ENCODE results near the gene SLC25A11. TPM values are rescaled to one million over a fixed set of nuclear protein-coding genes. Genes with fewer than 3 reads are reported as not detected.

SLC25A11 gene
- total and polyA plus RNA-seq, 7 donors = 97.1 to 225 (median 128) TPM

- no peak overlapping the region for H3K4me3 ChIP-seq
- WGBS, 3 donors = 65 to 69% (median 66%) methylated on average over 13 of the region's 13 CpGs
- intact Hi-C loops (cut with DNase I) = loop anchor here (5.0 kb wide), 3 partner anchors 36 to 54 kb away; partner anchors contain the start of genes CAMTA2 (in 1 of the 2), INCA1 (in 1 of the 2) and KIF1C (in 1 of the 2)
- peak overlapping the region; percentile 41 for H3K27ac ChIP-seq
- H3K4me1 ChIP-seq = peaks cover 45% of the 10 kb centered on the region
- H3K9me3 ChIP-seq = no peaks in the 10 kb centered on the region
- DNase-seq (no peak), ATAC-seq (no peak)
- H3K36me3 ChIP-seq (ENCODE audit: insufficient read depth in 1 of 2, low read depth in 1 of 2) = peaks cover 0 to 57% of the 10 kb centered on the region in 2 donors
- H3K27me3 ChIP-seq (ENCODE audit: insufficient read depth in 3 of 3, low read length in 2 of 3) = no peaks in the 10 kb centered on the region
- no peak for TF ChIP-seq CTCF (IDR thresholded peaks at IDR 0.05)
Measured at GRCh38 chr17:4942760-4943508, 3.1 kb upstream of the SLC25A11 start.

- no peak for TF ChIP-seq CTCF (IDR thresholded peaks at IDR 0.05)
- H3K4me3 ChIP-seq = peak overlapping the region; percentile 80
- DNase-seq = no peak
- intact Hi-C loops (cut with DNase I) = loop anchor here (5.0 kb wide), 3 partner anchors 34 to 56 kb away; partner anchors contain the start of genes CAMTA2 (in 1 of the 2), INCA1 (in 1 of the 2) and KIF1C (in 1 of the 2)
- peaks cover 0 to 67% of the 10 kb centered on the region in 2 donors for H3K36me3 ChIP-seq (ENCODE audit: insufficient read depth in 1 of 2, low read depth in 1 of 2)
- 50 to 60% (median 55%) methylated on average over 4 of the region's 4 CpGs for WGBS, 3 donors
- ATAC-seq = no peak
- no peaks in the 10 kb centered on the region for H3K27me3 ChIP-seq (ENCODE audit: insufficient read depth in 3 of 3, low read length in 2 of 3)
- peaks cover 52% of the 10 kb centered on the region for H3K4me1 ChIP-seq
- no peaks in the 10 kb centered on the region for H3K9me3 ChIP-seq
- H3K27ac ChIP-seq = peak overlapping the region; percentile 95
Measured at GRCh38 chr17:4941319-4941610, 1.4 kb upstream of the SLC25A11 start.

- WGBS, 3 donors = 2% methylated on average over 27 to 29 of the region's 29 CpGs
- Histone ChIP-seq H3K4me1 (peaks cover 52% of the 10 kb centered on the region), H3K36me3 (ENCODE audit: insufficient read depth in 1 of 2, low read depth in 1 of 2) (peaks cover 0 to 66% of the 10 kb centered on the region in 2 donors), H3K27me3 (ENCODE audit: insufficient read depth in 3 of 3, low read length in 2 of 3) (no peaks in the 10 kb centered on the region), H3K9me3 (no peaks in the 10 kb centered on the region), H3K27ac (peak overlapping the region; percentile 95), H3K4me3 (peak overlapping the region; percentile 80)
- ATAC-seq (peak; percentile 66 to 80 (median 71)), DNase-seq (peak; percentile 61 to 74)
- no peak for TF ChIP-seq CTCF (IDR thresholded peaks at IDR 0.05)
- intact Hi-C loops (cut with DNase I) = loop anchor here (5.0 kb wide), 3 partner anchors 33 to 57 kb away; partner anchors contain the start of genes CAMTA2 (in 1 of the 2), INCA1 (in 1 of the 2) and KIF1C (in 1 of the 2)
Measured at GRCh38 chr17:4940555-4941318, 891 bp upstream of the SLC25A11 start.

DNA sequence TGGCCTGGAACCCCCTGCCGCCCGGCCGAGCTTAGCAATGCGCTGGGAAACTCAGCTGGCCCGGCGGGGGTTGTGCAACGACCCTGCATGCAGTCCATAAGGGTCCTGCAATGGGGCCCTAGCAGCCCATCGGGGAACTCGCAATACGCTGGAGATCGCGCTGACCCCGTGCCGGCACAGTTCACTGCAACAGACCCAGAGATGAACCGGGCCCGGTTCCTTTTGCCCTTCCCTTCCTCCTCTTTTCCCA lies 375 bp downstream of the SLC25A11 start:
- H3K4me1 ChIP-seq = peaks cover 41% of the 10 kb centered on the region
- DNase-seq = peak in 1 of 2 donors; percentile 57
- ATAC-seq = peak in 3 of 4 donors; percentile 5 to 11 (median 6)
- no peak for TF ChIP-seq CTCF (IDR thresholded peaks at IDR 0.05)
- no peaks in the 10 kb centered on the region for H3K9me3 ChIP-seq
- H3K27me3 ChIP-seq (ENCODE audit: insufficient read depth in 3 of 3, low read length in 2 of 3) = no peaks in the 10 kb centered on the region
- H3K36me3 ChIP-seq (ENCODE audit: insufficient read depth in 1 of 2, low read depth in 1 of 2) = peaks cover 0 to 56% of the 10 kb centered on the region in 2 donors
- peak overlapping the region; percentile 80 for H3K4me3 ChIP-seq
- WGBS, 3 donors = 0 to 1% (median 0%) methylated on average over 16 of the region's 16 CpGs
- intact Hi-C loops (cut with DNase I) = loop anchor here (5.0 kb wide), 2 partner anchors 43 to 138 kb away; partner anchors contain the start of gene ZFP3 (in 1 of the 2)
- H3K27ac ChIP-seq = peak overlapping the region; percentile 95
